ENCODE data around the gene KDELR3. TPM values are rescaled to one million over a fixed set of nuclear protein-coding genes. Genes with fewer than 3 reads are reported as not detected.

The KDELR3 gene
- total RNA-seq, 1 experiment from 2014 or later, result 15.5 TPM

DNA sequence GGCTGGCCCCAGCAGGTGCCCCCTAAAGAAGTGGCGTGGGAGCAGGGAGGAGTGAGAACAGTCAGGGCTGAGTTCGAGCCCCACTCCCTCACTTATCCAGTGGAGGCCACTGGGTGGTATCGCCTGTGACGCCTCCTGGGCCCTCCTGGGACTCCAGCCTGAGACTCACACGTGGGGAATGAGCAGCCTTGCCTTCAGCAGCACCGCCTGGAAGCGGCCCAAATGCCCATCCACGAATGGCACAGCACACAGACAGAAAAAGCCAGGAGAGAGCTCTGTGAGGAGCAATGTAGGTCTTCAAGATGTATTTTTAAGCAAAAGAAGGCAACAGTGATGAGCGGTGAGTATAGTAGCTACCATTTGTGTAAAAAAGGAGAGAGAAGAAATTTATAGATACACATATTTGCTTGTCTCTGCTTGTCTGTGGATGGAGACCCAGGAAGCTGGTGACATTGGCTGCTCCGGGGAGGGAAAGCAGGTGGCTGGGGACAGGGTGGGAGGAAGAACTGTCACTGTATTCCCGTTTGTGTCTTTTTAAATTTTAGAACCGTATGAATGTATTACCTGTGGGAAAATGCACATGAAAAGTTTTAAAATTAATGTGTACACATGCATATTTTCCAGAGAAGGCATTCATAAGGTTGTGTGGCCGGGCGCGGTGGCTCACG lies 26.1 kb upstream of the KDELR3 start:
- H3K27me3 ChIP-seq (ENCODE audit: insufficient read depth, low read depth), result peaks cover 33% of the 10 kb centered on the region; the same call in 1 of the 2 replicates
- H3F3A ChIP-seq (ENCODE audit: insufficient read depth, low read depth), result peaks cover 8% of the 10 kb centered on the region; the same call in 1 of the 2 replicates
- TF ChIP-seq, protein P1, sequence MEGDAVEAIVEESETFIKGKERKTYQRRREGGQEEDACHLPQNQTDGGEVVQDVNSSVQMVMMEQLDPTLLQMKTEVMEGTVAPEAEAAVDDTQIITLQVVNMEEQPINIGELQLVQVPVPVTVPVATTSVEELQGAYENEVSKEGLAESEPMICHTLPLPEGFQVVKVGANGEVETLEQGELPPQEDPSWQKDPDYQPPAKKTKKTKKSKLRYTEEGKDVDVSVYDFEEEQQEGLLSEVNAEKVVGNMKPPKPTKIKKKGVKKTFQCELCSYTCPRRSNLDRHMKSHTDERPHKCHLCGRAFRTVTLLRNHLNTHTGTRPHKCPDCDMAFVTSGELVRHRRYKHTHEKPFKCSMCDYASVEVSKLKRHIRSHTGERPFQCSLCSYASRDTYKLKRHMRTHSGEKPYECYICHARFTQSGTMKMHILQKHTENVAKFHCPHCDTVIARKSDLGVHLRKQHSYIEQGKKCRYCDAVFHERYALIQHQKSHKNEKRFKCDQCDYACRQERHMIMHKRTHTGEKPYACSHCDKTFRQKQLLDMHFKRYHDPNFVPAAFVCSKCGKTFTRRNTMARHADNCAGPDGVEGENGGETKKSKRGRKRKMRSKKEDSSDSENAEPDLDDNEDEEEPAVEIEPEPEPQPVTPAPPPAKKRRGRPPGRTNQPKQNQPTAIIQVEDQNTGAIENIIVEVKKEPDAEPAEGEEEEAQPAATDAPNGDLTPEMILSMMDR (conservative IDR thresholded peaks at IDR 0.05), result no peak
- TF ChIP-seq EZH2 (IDR thresholded peaks at IDR 0.05; ENCODE audit: low read depth), result no peak
- intact Hi-C loops (cut with micrococcal nuclease; ENCODE audit: unreplicated experiment), result no loop called here
- H3K36me3 ChIP-seq (ENCODE audit: low read depth), result no peaks in the 10 kb centered on the region
- BruUV-seq (replicated peaks), result no TSS peak
- H4K20me1 ChIP-seq (ENCODE audit: insufficient read depth), result no peaks in the 10 kb centered on the region
- no peak overlapping the region for H2AFZ ChIP-seq
- ChIA-PET POLR2A (ENCODE audit: unreplicated experiment) (no interaction called here), CTCF (no interaction called here)
- H3K4me3 ChIP-seq, result no peak overlapping the region
- H3K4me1 ChIP-seq (replicated peaks; ENCODE audit: insufficient read depth), result no peaks in the 10 kb centered on the region
- H3K9me3 ChIP-seq (ENCODE audit: insufficient read depth, low read depth), result no peaks in the 10 kb centered on the region
- H3K4me2 ChIP-seq, result no peak overlapping the region
- DNase-seq, result no peak
- H3K9me2 ChIP-seq (ENCODE audit: insufficient read depth), result no peaks in the 10 kb centered on the region
- no peak overlapping the region for H3K27ac ChIP-seq
- no peaks in the 10 kb centered on the region for H3K79me2 ChIP-seq (ENCODE audit: low read depth)

DNA sequence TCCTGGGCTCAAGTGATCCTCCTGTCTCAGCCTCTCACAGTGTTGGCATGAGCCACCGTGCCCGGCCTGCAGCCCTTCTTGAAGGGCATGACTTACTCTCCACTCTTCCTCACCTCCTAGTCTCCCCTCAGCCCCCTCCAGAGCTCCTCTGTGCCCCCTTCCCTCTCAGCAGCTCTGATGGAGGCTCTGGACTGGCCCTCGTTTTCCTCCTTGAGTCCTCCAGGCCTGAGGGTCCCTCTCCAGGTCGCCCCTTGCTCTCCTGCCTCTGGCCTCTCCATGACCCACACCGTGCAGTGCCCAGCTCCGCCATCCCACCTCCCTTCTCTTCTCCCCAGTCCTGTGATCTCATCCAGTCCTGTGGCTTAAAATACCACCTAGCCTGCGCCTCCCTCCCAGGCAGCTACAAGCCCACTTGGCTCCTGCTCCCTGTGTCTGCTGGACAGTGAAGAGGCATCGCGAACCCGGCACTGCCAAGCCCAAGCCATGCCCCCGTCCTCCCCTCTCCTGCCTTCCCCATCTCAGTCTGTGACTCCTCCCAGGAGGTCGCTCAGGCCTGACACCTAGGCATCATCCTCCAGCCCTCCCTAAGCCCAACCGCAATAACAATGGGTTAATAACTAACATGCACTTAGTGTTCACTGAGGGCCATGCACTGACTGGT lies 24.8 kb upstream of the KDELR3 start:
- intact Hi-C loops (cut with micrococcal nuclease; ENCODE audit: unreplicated experiment), result no loop called here
- Histone ChIP-seq H3K4me2 (no peak overlapping the region), H3K4me1 (replicated peaks; ENCODE audit: insufficient read depth) (no peaks in the 10 kb centered on the region), H3K4me3 (no peak overlapping the region), H4K20me1 (ENCODE audit: insufficient read depth) (no peaks in the 10 kb centered on the region), H3K36me3 (ENCODE audit: low read depth) (no peaks in the 10 kb centered on the region), H3F3A (ENCODE audit: insufficient read depth, low read depth) (peaks cover 8% of the 10 kb centered on the region; the same call in 1 of the 2 replicates), H3K9me3 (ENCODE audit: insufficient read depth, low read depth) (no peaks in the 10 kb centered on the region), H3K27me3 (ENCODE audit: insufficient read depth, low read depth) (peaks cover 33% of the 10 kb centered on the region; the same call in 1 of the 2 replicates), H3K27ac (no peak overlapping the region), H3K9me2 (ENCODE audit: insufficient read depth) (no peaks in the 10 kb centered on the region), H3K79me2 (ENCODE audit: low read depth) (no peaks in the 10 kb centered on the region), H2AFZ (no peak overlapping the region)
- CTCF ChIA-PET, result interaction anchor here (0.6 kb wide), 1 partner anchor 184 kb away, joined by 10 read pairs; no protein-coding TSS in a partner anchor
- no TSS peak for BruUV-seq (replicated peaks)
- TF ChIP-seq, protein P1 (conservative IDR thresholded peaks at IDR 0.05), result no peak
- no peak for TF ChIP-seq EZH2 (IDR thresholded peaks at IDR 0.05; ENCODE audit: low read depth)
- no peak for DNase-seq
- POLR2A ChIA-PET (ENCODE audit: unreplicated experiment), result interaction anchor here (0.6 kb wide), 1 partner anchor 207 kb away, joined by 3 read pairs; no protein-coding TSS in a partner anchor

DNA sequence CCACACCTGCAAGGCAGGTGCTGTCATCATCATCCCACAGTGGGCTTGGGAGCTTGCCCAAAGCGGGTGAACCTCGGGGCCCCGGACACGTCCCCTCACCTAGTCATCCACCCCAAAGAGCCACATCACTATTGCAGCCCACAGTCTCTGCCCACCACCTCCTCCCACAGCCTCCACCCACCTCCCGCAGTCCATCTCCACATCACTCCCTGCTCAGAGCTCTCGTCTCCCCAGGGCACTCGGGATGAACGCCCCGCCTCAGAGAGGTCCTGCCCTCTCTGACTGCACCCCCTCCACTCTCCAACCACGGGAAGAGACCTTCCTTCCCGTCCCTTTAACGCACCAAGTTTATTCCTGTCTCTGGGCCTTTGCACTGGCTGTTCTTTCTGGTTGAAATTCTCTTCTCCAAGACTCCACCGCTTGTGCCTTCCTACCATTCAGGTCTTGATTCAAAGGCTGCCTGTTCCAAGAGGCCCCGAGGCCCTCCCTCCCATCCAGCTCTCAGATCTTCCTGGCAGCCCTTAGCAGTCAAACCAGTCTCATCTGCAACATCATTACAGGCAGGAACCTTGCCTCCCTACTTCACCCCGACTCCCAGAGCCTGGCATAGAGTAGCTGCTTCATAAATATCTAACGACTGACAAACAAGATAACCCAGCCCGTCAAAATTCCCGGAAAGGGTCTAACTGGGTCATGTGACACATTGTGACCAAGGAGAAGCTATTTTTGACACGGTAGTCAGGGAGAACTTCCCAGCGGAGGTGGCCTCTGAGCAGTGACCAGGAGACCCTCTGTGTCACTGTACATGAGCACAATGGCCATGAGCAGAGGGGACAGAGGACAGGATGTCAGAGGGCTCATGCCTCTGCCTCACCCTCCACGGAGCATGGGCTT lies 24.0 kb upstream of the KDELR3 start:
- no peak overlapping the region for H3K4me3 ChIP-seq
- no peak overlapping the region for H3K4me2 ChIP-seq
- intact Hi-C loops (cut with micrococcal nuclease; ENCODE audit: unreplicated experiment), result no loop called here
- H3K9me3 ChIP-seq (ENCODE audit: insufficient read depth, low read depth), result no peaks in the 10 kb centered on the region
- H3K4me1 ChIP-seq (replicated peaks; ENCODE audit: insufficient read depth), result no peaks in the 10 kb centered on the region
- TF ChIP-seq, protein P1 (conservative IDR thresholded peaks at IDR 0.05), result no peak
- no peak for TF ChIP-seq EZH2 (IDR thresholded peaks at IDR 0.05; ENCODE audit: low read depth)
- no peak overlapping the region for H3K27ac ChIP-seq
- ChIA-PET CTCF (no interaction called here), POLR2A (ENCODE audit: unreplicated experiment) (interaction anchor here (0.6 kb wide), 1 partner anchor 206 kb away, joined by 3 read pairs; no protein-coding TSS in a partner anchor)
- H4K20me1 ChIP-seq (ENCODE audit: insufficient read depth), result no peaks in the 10 kb centered on the region
- H3F3A ChIP-seq (ENCODE audit: insufficient read depth, low read depth), result peaks cover 8% of the 10 kb centered on the region; the same call in 1 of the 2 replicates
- H3K36me3 ChIP-seq (ENCODE audit: low read depth), result no peaks in the 10 kb centered on the region
- no peaks in the 10 kb centered on the region for H3K9me2 ChIP-seq (ENCODE audit: insufficient read depth)
- no peak overlapping the region for H2AFZ ChIP-seq
- no peaks in the 10 kb centered on the region for H3K79me2 ChIP-seq (ENCODE audit: low read depth)
- DNase-seq, result no peak
- no TSS peak for BruUV-seq (replicated peaks)
- peaks cover 35% of the 10 kb centered on the region for H3K27me3 ChIP-seq (ENCODE audit: insufficient read depth, low read depth)

Data from PC-9 (cell line).